AG04450 (cell line): ENCODE measurements around the gene USP4. TPM values are rescaled to one million over a fixed set of nuclear protein-coding genes. Genes with fewer than 3 reads are reported as not detected.
A peak's percentile ranks its signal among the peaks of the same experiment; 100 is the strongest.

ENCODE experiments used
- CTCF ChIA-PET: fragments of 300-600, 350-600 bp; formaldehyde crosslinking; extraction: SDS; loops from one replicate; lab custom pipeline; 2022; ENCODE audit warnings: antibody characterized with exemption, inconsistent platforms; lab: Charles Lee
- POLR2A ChIA-PET: fragments of 350-600 bp; formaldehyde crosslinking; extraction: SDS; loops from one replicate; lab custom pipeline; 2021; ENCODE audit warnings: antibody characterized with exemption, inconsistent platforms; lab: Yijun Ruan, JAX
- DNase-seq: peaks from one replicate; pipeline ENCODE4 v3.0.0-alpha.2; 2011; ENCODE audit warnings: low read depth, low spot score
- H3K27ac ChIP-seq: one replicate; pipeline ENCODE4 v1.5.1; 2012; ENCODE audit warnings: low read depth, low read length, control low read depth
- H3K27me3 ChIP-seq: one replicate; pipeline ENCODE4 v1.6.0; 2012; ENCODE audit warnings: low read length; ENCODE audit not compliant: control insufficient read depth, insufficient read depth
- H3K4me3 ChIP-seq: 2 replicates; pipeline ENCODE4 v1.5.1; 2011; ENCODE audit warnings: mild to moderate bottlenecking, low read depth, low read length, control low read depth
- H3K9me3 ChIP-seq: 2 replicates; pipeline ENCODE4 v1.5.1; 2012; ENCODE audit warnings: low read length; ENCODE audit not compliant: control insufficient read depth, insufficient read depth
- polyA plus RNA-seq: library from polyadenylated mRNA; depleted of rRNA; stranded (reverse); fragments of >200 nt; gene quantifications from 2 replicates; pipeline ENCODE4 v1.2.3, GENCODE V29; 2011
- TF ChIP-seq, protein P1 (sequence below): IDR thresholded peaks from 2 replicates; pipeline ENCODE4 v1.5.1; 2011; ENCODE audit warnings: low read depth, low read length, control low read depth, inconsistent platforms

The USP4 gene
- polyA plus RNA-seq, 1 experiment = 80.4 TPM

DNA sequence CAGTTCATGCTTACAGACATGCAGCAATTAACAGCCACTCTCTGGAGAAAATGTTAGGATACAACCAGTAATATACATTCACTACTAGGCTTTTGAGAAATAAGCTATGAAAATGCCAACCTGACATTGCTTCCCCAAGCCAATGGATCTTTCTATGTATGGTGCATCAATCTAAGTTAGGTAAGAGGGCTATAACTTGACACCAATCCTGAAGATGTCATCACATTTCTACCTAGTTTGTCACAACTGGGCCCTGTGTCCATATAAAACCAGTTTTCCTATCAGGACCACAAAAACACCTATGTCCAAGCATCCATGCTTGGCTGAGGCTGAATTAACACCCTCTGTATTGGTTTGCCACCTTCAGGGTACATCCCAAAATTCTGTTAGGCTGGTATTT lies 32.1 kb upstream of the USP4 start:
- Histone ChIP-seq H3K27me3 (no peaks in the 10 kb centered on the region), H3K27ac (no peak overlapping the region), H3K9me3 (peaks cover 1% of the 10 kb centered on the region), H3K4me3 (no peak overlapping the region)
- DNase-seq = no peak
- TF ChIP-seq, protein P1, sequence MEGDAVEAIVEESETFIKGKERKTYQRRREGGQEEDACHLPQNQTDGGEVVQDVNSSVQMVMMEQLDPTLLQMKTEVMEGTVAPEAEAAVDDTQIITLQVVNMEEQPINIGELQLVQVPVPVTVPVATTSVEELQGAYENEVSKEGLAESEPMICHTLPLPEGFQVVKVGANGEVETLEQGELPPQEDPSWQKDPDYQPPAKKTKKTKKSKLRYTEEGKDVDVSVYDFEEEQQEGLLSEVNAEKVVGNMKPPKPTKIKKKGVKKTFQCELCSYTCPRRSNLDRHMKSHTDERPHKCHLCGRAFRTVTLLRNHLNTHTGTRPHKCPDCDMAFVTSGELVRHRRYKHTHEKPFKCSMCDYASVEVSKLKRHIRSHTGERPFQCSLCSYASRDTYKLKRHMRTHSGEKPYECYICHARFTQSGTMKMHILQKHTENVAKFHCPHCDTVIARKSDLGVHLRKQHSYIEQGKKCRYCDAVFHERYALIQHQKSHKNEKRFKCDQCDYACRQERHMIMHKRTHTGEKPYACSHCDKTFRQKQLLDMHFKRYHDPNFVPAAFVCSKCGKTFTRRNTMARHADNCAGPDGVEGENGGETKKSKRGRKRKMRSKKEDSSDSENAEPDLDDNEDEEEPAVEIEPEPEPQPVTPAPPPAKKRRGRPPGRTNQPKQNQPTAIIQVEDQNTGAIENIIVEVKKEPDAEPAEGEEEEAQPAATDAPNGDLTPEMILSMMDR = no peak
- POLR2A ChIA-PET = no interaction called here
- CTCF ChIA-PET = no interaction called here

DNA sequence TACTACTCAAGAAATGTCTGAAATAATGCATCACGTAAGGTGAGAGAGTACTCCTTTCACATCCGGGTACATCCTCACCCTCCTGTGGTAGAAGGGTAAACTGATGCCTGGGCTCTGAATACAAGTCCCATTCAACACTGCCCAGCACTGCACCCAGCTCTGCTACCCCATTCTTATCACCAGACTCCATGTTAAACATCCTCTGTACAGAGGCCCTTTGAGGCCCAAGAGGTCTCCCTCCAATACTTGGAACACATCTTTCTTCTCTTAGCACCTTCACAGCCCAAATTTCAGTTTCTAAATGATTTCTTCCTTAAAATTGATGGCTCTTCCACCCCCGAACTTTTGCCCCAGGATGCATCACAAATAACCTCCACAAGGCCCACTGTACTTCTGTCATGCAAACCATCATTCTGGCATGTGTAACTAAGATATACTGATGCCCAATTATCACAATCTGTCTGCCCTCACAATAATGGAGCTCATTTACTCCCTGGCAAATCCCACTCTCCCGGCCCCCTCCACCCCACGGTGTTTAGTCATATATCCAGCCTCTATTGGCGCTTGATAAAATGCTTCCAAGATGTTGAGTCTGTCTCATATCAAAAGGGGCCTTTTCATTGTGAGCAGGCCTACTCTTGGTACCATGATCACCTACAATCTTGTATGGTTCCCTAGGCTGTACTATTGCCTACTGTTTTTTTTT lies 30.9 kb upstream of the USP4 start:
- no peak for DNase-seq
- ChIA-PET CTCF (no interaction called here), POLR2A (no interaction called here)
- Histone ChIP-seq H3K27me3 (no peaks in the 10 kb centered on the region), H3K9me3 (no peaks in the 10 kb centered on the region; the same call in 1 of the 2 replicates), H3K4me3 (no peak overlapping the region), H3K27ac (no peak overlapping the region)
- TF ChIP-seq, protein P1 = no peak

DNA sequence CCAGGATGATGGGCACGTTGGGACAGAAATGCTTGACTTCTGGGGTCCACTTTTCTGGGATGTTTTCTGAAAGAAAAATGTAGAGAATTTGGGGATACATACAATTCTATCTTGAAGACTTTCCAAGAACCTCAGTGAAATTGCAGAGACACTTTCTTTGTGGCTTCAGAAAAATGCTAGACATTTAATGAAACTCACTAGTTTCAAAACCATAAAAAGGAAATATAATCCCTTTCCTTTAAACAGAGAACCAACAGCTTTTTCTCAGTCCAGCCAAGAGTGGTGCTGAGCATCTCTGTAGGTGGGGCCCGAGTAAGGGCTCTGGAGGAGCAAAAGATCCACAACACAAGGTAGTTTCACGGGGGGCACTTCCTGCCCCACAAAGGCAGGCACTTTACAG lies 22.7 kb upstream of the USP4 start:
- Histone ChIP-seq H3K27ac (peak overlapping the region; percentile 68), H3K4me3 (no peak overlapping the region), H3K9me3 (no peaks in the 10 kb centered on the region; the same call in 1 of the 2 replicates), H3K27me3 (no peaks in the 10 kb centered on the region)
- no peak for DNase-seq
- TF ChIP-seq, protein P1 = no peak
- ChIA-PET CTCF (interaction anchor here (0.7 to 1.6 kb wide), 2 partner anchors 23 to 177 kb away, joined by 3 to 4 read pairs; partner anchors contain the start of gene USP4), POLR2A (interaction anchor here (0.6 to 1.8 kb wide), 5 partner anchors 10 to 67 kb away, joined by 3 to 7 read pairs (median 5); partner anchors contain the start of genes NICN1, RHOA, TCTA and USP4)

DNA sequence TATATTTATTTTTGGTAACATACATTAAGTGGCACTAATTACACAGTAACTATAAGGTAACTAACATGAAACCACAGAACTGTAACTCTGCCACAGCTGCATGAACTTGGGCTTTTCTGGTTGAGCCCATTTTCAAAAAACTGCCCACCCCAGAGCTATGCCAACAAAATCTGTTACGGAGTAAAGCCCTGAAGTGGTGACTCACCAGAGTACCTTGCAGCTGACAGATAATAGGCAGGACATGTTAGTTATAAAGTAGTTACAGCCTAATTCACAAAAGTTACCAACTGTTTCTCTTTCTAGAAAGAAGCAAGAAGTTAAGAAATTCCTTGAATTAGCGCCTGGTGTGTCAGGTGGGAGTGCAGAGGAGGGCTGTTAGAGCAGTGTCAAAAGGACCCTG lies 19.8 kb upstream of the USP4 start:
- ChIA-PET POLR2A (interaction anchor here (1.1 to 1.3 kb wide), 2 partner anchors 19 to 50 kb away, joined by 4 read pairs; partner anchors contain the start of gene USP4), CTCF (no interaction called here)
- no peak for DNase-seq
- no peaks in the 10 kb centered on the region for H3K27me3 ChIP-seq
- no peak overlapping the region for H3K4me3 ChIP-seq
- TF ChIP-seq, protein P1 = no peak
- no peaks in the 10 kb centered on the region; the same call in 1 of the 2 replicates for H3K9me3 ChIP-seq
- H3K27ac ChIP-seq = no peak overlapping the region

DNA sequence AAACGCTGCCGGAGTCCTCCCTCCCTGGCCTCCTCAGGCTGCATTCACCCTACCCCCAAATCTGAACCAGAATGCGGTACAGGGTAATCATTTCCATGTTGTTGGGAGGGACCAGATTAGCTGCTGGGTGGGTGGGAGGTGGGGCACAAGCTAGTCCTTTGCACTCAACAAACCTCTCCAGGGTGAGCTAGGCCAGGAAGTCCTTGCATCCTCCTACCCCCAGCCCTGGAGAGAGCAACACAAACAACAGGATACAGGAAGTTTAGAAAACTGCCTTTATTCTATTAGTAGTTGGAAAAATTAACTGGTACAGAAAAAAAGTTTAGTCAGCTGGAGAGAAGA lies 19.0 kb upstream of the USP4 start:
- Histone ChIP-seq H3K4me3 (peak overlapping the region; percentile 71), H3K27ac (peak overlapping the region; percentile 93), H3K27me3 (no peaks in the 10 kb centered on the region), H3K9me3 (no peaks in the 10 kb centered on the region; the same call in 1 of the 2 replicates)
- CTCF ChIA-PET = interaction anchor here (1.2 kb wide), 1 partner anchor 42 kb away, joined by 3 read pairs; no protein-coding TSS in a partner anchor
- DNase-seq = no peak
- POLR2A ChIA-PET = interaction anchor here (0.5 to 1.3 kb wide), 8 partner anchors 17 to 1245 kb away, joined by 3 to 9 read pairs (median 4); partner anchors contain the start of genes DAG1 and USP4
- TF ChIP-seq, protein P1 = no peak
